ENCODE data around the gene UBE3C.

- no peak for TF ChIP-seq CTCF (IDR thresholded peaks at IDR 0.05; ENCODE audit: low read length)
- TF ChIP-seq EZH2 (optimal IDR thresholded peaks at IDR 0.05; ENCODE audit: low read depth, low read length), result no peak
- TF ChIP-seq EZH2phosphoT487 (IDR thresholded peaks at IDR 0.05; ENCODE audit: low read length), result no peak
These were observed 54.1 kb downstream of the UBE3C start for GRCh38 chr7:157192861-157193260.

All from MM.1S (cell line).